Measurements from ENCODE around the gene CLP1.

DNA sequence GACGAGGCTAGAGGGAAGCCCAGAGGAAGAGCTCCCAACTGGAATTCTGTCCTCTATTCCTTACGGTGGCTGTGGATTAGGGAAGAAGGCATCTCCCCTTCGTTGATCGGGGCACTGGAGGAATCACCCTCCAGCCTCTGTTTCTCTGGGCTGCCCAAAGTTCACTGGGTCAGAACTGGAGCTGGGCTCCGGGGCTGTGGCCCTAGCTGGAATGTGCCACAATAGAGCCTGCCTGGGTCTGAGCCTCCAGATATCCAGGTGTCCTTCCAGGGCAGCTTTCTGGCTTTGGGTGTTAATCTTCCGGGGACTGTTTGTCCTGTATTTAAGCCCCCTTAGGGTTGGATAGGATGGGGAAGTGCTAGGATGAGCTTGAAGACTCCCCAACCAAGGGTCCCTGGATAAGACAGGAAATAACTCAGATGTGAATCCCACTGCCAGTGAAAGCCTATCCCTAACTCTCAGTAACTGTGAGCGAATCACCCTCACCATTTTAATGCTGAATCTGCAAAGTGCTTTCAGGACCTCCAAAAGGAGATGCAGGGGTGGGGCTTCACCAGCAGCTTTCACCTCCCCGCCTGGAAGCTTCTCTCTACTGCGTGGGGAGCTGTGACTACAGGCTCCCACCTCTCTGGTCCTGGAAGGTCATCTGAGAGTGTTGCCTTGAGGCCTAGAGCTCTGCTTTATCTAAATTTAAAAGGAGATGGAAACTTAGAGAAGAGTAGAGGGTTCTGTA is 17.3 kb upstream of the CLP1 start:
- TF ChIP-seq, protein P1, sequence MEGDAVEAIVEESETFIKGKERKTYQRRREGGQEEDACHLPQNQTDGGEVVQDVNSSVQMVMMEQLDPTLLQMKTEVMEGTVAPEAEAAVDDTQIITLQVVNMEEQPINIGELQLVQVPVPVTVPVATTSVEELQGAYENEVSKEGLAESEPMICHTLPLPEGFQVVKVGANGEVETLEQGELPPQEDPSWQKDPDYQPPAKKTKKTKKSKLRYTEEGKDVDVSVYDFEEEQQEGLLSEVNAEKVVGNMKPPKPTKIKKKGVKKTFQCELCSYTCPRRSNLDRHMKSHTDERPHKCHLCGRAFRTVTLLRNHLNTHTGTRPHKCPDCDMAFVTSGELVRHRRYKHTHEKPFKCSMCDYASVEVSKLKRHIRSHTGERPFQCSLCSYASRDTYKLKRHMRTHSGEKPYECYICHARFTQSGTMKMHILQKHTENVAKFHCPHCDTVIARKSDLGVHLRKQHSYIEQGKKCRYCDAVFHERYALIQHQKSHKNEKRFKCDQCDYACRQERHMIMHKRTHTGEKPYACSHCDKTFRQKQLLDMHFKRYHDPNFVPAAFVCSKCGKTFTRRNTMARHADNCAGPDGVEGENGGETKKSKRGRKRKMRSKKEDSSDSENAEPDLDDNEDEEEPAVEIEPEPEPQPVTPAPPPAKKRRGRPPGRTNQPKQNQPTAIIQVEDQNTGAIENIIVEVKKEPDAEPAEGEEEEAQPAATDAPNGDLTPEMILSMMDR (IDR thresholded peaks at IDR 0.05 in 2 of 3, conservative IDR thresholded peaks at IDR 0.05 in 1 of 3; ENCODE audit: control insufficient read depth in 2 of 3, extremely low read depth in 1 of 3, insufficient read depth in 1 of 3, low read depth in 3 of 3, low read length in 3 of 3): no peak
- TF ChIP-seq EZH2 (IDR thresholded peaks at IDR 0.05; ENCODE audit: borderline replicate concordance, control insufficient read depth, low read depth, low read length): no peak
- TF ChIP-seq EP300 (IDR thresholded peaks at IDR 0.05; ENCODE audit: borderline replicate concordance in 1 of 2, control insufficient read depth in 1 of 2, low read depth in 2 of 2, low read length in 2 of 2): no peak
- no peak for TF ChIP-seq CREM (IDR thresholded peaks at IDR 0.05; ENCODE audit: low read depth)
- TF ChIP-seq SREBF2 (IDR thresholded peaks at IDR 0.05; ENCODE audit: low read length): no peak
- TF ChIP-seq POLR2AphosphoS5 (IDR thresholded peaks at IDR 0.05; ENCODE audit: low read length): no peak
- TF ChIP-seq, protein P2, sequence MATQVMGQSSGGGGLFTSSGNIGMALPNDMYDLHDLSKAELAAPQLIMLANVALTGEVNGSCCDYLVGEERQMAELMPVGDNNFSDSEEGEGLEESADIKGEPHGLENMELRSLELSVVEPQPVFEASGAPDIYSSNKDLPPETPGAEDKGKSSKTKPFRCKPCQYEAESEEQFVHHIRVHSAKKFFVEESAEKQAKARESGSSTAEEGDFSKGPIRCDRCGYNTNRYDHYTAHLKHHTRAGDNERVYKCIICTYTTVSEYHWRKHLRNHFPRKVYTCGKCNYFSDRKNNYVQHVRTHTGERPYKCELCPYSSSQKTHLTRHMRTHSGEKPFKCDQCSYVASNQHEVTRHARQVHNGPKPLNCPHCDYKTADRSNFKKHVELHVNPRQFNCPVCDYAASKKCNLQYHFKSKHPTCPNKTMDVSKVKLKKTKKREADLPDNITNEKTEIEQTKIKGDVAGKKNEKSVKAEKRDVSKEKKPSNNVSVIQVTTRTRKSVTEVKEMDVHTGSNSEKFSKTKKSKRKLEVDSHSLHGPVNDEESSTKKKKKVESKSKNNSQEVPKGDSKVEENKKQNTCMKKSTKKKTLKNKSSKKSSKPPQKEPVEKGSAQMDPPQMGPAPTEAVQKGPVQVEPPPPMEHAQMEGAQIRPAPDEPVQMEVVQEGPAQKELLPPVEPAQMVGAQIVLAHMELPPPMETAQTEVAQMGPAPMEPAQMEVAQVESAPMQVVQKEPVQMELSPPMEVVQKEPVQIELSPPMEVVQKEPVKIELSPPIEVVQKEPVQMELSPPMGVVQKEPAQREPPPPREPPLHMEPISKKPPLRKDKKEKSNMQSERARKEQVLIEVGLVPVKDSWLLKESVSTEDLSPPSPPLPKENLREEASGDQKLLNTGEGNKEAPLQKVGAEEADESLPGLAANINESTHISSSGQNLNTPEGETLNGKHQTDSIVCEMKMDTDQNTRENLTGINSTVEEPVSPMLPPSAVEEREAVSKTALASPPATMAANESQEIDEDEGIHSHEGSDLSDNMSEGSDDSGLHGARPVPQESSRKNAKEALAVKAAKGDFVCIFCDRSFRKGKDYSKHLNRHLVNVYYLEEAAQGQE (IDR thresholded peaks at IDR 0.05; ENCODE audit: low read depth, low read length): no peak
- TF ChIP-seq POLR2A (IDR thresholded peaks at IDR 0.05; ENCODE audit: low read depth, low read length): no peak
